ENCODE measurements around the gene PLLP.

GRCh38 chr16:57308041-57308440 lies 23.6 kb upstream of the PLLP start:
- TF ChIP-seq CTCF (IDR thresholded peaks at IDR 0.05; ENCODE audit: low read length) (no peak), EZH2phosphoT487 (IDR thresholded peaks at IDR 0.05; ENCODE audit: low read length) (no peak)
